OCI-LY1 (cell line): Measurements from ENCODE around the gene ATCAY.

ENCODE experiments used
- EZH2 ChIP-seq: fragments of 200-600 bp; sonication (generic), shearing (Covaris generic); IDR thresholded peaks from 2 replicates; pipeline ENCODE4 v1.8.0; 2017; ENCODE audit warnings: borderline replicate concordance, mixed run types, mild to moderate bottlenecking, antibody characterized with exemption, low read length, moderate library complexity, mixed read lengths
- TF ChIP-seq, protein P1 (sequence below): fragments of 200-600 bp; sonication (generic), shearing (Covaris generic); IDR thresholded peaks from 2 replicates; pipeline ENCODE4 v1.5.1; 2017; ENCODE audit warnings: mild to moderate bottlenecking, antibody characterized with exemption, low read length, moderate library complexity, mixed read lengths

DNA sequence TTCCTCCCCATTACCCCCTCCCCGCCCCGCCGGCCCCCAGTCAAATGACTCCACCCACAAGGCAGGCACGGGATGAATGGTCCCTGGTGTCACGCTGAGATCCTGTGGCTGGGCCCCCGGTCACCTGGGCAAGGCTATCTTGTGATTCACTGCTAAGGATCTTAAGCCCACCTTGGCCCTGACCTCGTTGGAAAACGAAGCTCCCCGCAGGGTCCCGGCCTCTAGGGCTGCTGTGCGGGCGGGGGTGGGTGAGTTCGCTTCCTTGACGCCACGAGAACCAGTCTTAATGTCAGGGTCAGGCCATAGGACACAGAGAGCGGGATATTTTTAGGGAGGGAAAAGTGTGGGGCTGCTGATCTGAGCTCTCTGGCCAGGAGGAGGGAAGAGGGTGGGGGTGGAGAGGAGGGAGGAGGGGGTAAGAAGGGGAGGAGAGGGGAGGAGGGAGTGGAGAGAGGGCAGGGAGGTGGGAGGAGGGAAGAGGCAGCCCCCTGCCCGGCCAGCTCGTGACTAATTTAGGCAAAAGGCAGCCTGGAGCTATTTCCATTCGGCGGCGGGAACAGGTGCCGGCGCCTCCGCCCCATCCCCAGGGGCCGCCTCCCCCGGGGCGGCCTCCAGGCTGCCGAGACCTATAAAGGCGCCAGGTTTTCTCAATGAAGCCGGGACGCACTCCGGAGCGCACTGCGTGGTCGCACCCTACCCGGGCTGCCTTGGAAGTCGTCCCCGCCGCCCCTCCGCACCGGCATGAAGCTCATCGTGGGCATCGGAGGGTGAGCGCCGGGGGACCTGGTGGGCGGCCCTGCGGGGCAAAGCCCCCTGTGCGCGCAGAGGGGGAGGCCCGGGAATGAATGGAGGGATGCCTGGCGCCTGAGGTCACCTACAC is 52.7 kb downstream of the ATCAY start, which contains the start of gene NMRK2:
- TF ChIP-seq, protein P1, sequence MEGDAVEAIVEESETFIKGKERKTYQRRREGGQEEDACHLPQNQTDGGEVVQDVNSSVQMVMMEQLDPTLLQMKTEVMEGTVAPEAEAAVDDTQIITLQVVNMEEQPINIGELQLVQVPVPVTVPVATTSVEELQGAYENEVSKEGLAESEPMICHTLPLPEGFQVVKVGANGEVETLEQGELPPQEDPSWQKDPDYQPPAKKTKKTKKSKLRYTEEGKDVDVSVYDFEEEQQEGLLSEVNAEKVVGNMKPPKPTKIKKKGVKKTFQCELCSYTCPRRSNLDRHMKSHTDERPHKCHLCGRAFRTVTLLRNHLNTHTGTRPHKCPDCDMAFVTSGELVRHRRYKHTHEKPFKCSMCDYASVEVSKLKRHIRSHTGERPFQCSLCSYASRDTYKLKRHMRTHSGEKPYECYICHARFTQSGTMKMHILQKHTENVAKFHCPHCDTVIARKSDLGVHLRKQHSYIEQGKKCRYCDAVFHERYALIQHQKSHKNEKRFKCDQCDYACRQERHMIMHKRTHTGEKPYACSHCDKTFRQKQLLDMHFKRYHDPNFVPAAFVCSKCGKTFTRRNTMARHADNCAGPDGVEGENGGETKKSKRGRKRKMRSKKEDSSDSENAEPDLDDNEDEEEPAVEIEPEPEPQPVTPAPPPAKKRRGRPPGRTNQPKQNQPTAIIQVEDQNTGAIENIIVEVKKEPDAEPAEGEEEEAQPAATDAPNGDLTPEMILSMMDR = no peak
- no peak for TF ChIP-seq EZH2
